Left lobe of liver (tissue), 2 donors: ENCODE data around the gene RAP1A. TPM values are rescaled to one million over a fixed set of nuclear protein-coding genes. Genes with fewer than 3 reads are reported as not detected.

Source experiments
- ATAC-seq: fragments of 200-7000 bp; cut with Tn5 transposase; one replicate; pipeline ENCODE4 v1.9.1; 2020; ENCODE audit warnings: mild to moderate bottlenecking, moderate library complexity
- DNase-seq: peaks from one replicate; pipeline ENCODE4 v3.0.0-alpha.2; 2020; ENCODE audit warnings: low spot score
- total RNA-seq: library from RNA; stranded (reverse); gene quantifications from one replicate; pipeline ENCODE4 v1.2.1, GENCODE V29; 2021
- donor health status: DM: no; HTN: no; CAD: no; lungs with moderate emphysema.
- donor health status: DM: no; HTN: yes; CAD: no.

The RAP1A gene
- 30.0 TPM for total RNA-seq

DNA sequence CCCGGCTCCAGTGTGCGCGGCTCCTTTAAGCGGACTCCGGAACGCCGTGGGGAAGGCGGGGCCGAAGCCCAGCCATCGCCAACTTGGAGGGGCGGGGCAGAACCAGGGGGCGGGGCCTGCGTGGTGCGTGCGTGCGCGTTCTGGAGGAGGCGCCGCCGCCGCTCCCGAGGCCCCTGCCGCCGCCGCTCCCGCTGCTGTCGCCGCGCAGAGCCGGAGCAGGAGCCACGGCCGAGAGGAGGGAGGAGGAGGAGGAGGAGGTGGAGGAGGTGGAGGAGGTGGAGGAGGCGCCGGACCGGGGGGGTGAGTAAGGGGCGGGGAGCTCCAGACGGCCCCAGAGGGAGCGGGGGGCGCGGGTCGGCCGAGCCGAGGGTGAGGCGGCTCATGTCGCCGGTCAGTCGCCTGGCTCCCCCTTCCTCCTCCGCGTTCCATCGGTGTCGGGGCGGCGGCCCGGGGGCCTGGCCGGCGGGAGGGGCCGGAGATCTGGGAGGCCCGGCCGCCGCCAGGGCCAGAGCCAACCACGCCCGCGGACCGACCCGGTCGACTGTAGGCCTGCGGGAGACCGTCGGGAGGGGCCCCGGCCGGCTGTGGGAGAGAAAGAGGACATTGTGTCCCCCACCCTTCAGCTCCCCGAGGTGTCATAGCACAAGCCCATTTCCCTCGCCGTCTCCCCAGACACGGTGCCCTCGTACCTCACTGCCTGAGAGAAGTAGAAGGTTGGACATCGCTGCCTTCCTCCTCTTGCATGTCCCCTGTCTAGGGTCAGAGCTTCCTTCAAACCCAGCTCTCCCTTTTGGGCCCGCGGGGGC is at the start of gene RAP1A:
Gene RAP1A (plus strand): TSS at position 155 of the 806 bp plus-strand sequence. CDS start 71,572 bp downstream, outside the sequence.
- DNase-seq, result peak; percentile 97
- ATAC-seq, result peak; percentile 95

DNA sequence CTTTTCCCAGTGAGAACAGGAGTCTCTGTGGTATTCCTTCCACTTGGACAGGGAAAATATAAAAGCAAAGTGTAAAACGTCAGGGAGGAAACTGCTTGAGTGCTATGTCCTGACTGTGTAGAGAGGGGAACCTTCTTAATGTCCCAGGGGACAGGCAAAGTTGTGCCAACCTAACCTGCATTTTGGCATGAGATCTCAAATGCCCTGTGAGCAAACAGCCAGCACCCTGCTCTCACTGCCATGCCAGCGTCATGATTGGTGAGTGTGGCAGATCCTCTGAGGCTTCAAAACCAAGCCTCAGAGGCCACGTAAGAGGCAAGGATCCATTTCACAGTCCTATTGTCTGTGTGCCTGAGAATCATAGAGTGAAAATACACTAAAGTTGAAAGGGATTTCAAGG is 49.7 kb upstream of the RAP1A start:
- DNase-seq, result no peak
- peak; percentile 65 for ATAC-seq

DNA sequence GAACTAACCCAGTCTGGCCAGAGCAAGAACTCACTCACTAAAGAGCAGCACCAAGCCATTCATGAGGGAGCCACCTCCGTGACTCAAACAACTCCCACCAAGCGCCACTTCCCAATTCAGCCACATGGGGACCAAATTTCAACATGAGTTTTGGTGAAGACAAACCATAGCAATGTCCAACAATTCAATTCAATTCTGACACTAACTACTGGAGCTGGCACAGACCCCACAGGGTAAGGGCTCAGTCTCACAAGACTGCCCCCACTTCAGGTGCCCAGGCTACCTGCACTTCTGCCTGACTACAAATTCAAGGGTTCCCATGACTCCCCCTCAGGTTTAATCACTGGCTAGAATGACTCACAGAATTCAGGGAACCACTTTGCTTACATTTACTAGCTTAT is 48.8 kb upstream of the RAP1A start:
- DNase-seq, result no peak
- ATAC-seq, result no peak

GRCh38 chr1:111571239-111571638 is 48.4 kb upstream of the RAP1A start:
- DNase-seq (no peak), ATAC-seq (no peak)

GRCh38 chr1:111571987-111572386 is 47.6 kb upstream of the RAP1A start:
- DNase-seq, result peak; percentile 50
- ATAC-seq, result peak; percentile 68

GRCh38 chr1:111576547-111576946 is 43.0 kb upstream of the RAP1A start:
- peak; percentile 75 for DNase-seq
- ATAC-seq, result peak; percentile 97

- ATAC-seq, result no peak
- DNase-seq, result no peak
Observed at GRCh38 chr1:111577814-111578213, 41.8 kb upstream of the RAP1A start.

DNA sequence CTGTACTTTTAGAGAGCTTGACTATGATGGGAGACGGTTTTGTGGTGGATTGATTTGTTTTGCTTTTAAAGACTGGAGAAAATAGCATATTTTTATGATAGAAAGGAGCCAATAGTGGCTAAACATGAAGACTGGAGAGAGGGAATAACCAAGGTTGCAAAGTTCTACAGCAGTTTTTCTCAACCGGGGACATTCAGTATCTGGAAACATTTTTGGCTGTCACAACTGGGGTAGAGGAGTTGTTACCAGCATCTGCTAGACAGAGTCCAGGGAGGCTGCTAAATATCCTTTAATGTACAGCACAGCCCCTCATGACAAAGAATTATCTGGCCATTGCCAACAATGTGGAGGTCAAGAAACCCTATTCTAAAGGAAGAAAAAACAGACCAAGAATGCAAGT is 38.4 kb upstream of the RAP1A start:
- no peak for DNase-seq
- no peak for ATAC-seq

DNA sequence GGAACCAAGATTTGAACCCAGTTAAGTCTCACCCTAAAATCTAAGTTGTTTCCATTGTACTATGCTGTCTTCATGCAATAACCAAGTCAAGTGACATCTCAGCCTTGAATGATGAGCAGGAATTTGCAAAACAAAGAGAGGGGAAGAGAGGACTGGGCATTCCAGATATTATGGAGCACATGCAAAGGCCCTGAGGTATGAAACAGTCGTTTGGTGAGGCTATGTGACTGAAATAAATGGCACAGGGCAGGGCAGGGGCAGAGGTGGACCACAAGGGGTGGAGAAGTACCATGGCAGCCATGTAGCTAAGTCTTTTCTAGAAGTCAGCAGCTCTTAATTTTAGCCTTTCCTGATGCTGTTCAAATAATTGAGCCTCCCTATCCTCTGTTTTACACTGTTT is 37.6 kb upstream of the RAP1A start:
- ATAC-seq (no peak), DNase-seq (no peak)

DNA sequence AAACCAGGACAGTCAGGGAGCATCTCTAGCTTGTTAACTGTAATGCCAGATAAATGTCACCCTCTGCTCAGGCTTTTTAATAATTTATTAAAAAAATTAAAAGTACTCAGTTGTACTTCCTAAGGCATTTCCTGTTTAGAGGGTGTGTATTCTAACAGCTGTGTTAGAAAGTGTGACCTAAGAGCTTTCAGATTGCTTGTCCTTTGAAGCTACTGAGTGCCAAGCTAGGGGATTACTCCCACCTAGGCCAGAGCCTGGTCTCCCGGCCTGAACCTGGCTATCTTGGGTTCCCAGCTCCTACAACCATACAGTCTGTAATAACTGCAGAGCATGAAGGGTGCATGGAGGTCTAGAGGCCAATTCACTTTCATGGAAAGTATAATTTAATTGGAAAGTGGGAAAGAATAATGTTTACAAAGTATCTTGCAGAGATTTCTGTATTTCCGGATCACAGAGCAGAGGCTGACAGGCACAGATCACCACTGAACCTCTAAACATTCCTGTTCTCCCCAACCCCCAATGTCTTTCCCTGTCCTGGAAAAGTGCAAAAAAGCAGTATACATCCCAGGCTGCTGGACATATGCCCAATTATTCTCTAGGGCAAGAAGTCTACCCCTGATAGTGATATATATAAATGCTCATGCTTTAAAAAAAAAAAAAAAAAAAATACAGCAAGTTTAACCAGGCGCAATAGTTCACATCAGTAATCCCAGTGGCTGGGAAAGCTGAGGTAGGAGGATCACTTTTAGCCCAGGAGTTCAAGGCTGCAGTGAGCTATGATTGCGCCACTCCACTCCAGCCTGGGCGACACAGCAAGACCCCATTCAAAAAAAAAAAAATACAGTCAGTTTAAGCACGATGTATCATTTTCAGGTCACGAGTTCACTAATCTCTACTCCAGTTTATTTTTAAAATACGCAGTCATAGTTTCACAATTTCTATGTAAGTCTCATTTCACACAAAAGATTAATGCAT is 36.7 kb upstream of the RAP1A start:
- DNase-seq, result no peak

GRCh38 chr1:111585447-111586086 is 34.0 kb upstream of the RAP1A start:
- ATAC-seq (no peak), DNase-seq (no peak)

More for the DNA sequence above, 36.7 kb upstream of the RAP1A start:
- no peak for ATAC-seq

DNA sequence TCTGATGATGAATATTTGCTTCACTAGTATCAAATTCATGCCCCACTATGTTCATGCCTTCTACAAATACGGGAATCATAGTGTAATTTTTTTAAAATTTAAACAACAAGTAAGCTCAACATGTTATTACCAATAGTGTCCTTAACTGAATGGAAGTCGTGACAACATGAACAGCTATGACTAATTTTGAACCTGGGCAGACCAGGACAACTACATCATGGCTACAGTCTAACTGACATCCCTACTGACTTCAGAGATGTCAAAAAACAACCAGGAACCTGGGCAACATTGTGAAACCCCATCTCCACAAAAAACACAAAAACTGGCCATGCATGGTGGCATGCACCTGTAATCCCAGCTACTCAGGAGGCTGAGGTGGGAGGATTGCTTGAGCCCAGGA is 33.5 kb upstream of the RAP1A start:
- ATAC-seq, result no peak
- DNase-seq, result no peak

DNA sequence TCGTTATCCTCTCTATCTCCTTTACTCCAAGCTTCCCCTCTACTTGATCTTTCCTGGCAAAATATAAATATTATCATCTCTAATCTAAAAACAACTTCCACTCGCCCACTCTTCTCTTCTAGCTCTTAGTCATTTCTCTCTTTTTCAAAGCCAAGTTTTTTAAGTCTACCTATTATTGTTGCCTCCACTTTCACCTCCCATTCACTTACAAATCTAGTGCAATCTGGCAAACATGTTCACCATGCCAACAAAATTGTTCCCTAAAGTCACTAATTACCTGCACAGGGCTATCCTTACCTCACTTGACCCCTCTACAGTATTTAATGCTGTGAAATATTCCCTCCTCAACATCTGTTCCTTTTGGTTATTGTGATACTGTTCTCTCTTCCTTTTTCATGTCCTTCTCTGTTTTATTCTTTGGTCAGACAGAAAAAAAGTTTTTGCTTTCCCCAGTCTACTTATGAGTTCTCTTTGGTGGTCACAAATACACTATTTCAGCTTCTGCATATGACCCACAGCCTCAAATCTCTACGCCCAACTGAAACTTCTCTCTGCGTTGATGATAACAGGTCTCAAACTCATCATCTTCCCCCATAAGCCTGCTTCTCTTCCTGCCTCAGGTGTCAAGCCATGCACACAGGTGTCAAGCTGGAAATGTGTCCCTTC is 31.9 kb upstream of the RAP1A start:
- DNase-seq (no peak), ATAC-seq (no peak)

DNA sequence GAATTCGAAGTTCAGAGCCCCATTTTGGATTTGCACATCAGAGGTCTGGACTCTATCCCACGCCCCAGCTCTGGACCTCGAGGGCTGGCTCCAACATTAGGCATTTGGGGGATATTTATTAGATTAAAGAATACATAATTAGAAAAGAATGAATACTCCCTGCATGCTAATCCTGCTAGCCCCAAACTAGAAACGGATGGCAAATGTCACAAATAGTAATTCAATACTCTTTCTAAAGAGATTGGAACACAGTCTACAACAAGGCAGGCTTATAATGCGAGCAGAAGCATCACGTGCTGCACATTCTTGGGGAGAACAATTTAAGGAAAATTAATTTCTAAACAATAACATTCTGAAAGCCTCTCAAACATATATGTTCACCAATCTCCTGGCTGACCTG is 27.7 kb upstream of the RAP1A start:
- DNase-seq (no peak), ATAC-seq (no peak)

GRCh38 chr1:111592389-111593361 is 26.9 kb upstream of the RAP1A start:
- ATAC-seq (peak; percentile 88), DNase-seq (peak; percentile 57)

DNA sequence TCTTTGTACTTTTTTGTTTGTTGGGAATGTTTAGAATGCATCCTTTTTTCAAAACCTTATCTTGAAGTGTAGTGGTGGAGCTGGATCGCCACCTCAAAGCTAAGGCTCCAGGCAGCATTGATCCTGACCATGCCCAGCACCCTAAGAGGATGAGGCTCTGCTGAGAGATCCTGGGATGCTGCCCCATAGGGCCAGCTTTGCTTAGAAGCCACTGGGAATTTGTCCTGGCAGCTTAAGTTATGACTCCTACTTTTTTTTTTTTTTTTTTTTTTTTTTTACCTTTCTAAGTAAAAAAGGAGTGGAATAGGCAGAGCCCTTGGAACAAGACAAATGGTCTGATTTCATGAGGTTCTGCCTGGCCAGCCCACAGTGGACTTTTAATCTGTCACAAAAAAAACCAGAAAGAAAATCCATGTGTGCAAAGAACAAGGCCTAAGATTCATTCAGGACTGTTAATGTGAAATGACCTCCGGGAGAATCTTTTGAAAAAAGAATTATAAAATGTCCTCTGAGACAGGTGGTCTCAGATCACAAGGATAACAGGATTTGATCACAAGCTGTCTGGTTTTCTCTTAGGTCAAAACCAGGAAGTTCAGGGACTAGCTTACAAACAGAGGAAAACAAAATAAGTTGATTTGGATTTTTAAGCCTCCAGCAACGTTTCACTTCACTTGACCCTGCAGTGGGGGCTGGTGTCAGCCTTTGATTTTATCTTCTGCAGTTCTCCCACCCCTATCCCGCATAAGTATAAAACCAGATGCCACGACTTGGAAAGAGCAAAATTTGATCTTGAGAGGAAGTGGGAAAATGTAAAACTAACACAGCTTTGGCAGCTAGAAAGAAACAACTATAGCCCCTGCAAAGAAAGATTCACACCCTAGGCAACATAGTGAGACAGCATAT is 25.9 kb upstream of the RAP1A start:
- ATAC-seq, result no peak
- DNase-seq, result no peak

DNA sequence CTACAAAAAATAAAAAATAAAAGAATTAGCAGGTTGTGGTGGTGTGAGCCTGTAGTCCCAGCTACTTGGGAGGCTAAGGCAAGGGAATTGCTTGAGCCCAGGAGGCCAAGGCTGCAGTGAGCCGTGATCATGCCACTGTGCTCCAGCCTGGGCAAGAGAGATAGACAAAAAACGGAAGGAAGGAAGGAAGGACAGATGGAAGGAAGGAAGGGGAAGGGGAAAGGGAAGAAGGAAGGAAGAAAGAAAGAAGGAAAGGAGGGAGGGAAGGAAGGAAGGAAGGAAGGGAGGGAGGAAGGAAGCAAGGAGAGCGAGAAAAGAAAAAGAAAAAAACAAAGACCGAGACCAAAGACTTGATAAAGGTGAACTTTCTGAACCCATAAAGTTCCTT is 25.3 kb upstream of the RAP1A start:
- no peak for DNase-seq
- ATAC-seq, result no peak

GRCh38 chr1:111595807-111596206 is 23.8 kb upstream of the RAP1A start:
- no peak for ATAC-seq
- no peak for DNase-seq

DNA sequence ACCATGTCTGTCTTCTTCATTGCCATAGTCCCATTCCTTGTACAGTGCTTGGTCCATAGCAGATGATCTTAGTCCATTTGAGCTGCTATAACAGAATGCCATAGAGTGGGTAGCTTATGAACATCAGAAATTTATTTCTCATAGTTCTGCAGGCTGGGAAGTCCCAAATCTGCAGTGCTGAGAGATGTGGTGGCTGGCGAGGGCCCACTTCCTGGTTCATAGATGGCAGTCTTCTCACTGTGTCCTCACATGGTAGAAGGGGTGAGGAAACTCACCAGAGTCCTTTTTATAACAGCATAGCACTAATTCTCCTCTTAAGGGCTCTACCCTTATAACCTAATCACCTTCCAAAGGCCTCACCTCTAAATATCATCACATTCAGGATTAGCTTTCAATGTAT is 23.1 kb upstream of the RAP1A start:
- no peak for ATAC-seq
- no peak for DNase-seq
